HG03571 (cell line): ENCODE data around the gene CDK11B.

Experiments
- ATAC-seq: cut with Tn5 transposase; IDR thresholded peaks from one replicate; pipeline ENCODE4 v1.9.1; 2021; ENCODE audit not compliant: unreplicated experiment

CDK11B gene

DNA sequence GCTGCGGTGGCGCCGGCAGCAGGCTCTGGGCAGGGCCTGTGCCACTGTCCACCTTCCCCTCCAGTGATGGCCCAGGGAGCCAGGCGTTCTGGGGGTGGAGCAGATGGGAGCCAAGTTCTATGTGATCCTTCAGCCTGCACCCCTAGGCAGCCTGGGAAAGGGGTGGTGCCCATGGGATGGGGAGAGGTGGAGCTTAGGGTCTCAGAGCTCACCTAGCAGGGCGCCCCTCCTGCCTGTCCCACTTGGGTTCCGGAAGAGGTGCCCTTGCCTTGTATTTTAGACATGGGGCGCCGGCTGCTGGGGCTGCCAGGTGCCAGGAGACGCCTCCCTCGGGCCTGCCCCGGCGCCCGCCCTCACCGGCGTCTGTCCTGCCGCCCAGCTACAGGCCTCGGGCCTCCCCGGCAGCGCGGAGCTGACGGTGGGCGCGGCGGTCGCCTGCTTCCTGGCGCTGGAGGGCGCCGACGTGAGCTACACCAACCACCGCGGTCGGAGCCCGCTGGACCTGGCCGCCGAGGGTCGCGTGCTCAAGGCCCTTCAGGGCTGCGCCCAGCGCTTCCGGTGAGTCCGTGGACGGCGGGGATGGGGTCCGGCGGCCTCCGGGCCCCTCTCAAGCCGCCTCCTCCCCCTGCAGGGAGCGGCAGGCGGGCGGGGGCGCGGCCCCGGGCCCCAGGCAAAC is 29.9 kb downstream of the CDK11B start:
- ATAC-seq: no peak

DNA sequence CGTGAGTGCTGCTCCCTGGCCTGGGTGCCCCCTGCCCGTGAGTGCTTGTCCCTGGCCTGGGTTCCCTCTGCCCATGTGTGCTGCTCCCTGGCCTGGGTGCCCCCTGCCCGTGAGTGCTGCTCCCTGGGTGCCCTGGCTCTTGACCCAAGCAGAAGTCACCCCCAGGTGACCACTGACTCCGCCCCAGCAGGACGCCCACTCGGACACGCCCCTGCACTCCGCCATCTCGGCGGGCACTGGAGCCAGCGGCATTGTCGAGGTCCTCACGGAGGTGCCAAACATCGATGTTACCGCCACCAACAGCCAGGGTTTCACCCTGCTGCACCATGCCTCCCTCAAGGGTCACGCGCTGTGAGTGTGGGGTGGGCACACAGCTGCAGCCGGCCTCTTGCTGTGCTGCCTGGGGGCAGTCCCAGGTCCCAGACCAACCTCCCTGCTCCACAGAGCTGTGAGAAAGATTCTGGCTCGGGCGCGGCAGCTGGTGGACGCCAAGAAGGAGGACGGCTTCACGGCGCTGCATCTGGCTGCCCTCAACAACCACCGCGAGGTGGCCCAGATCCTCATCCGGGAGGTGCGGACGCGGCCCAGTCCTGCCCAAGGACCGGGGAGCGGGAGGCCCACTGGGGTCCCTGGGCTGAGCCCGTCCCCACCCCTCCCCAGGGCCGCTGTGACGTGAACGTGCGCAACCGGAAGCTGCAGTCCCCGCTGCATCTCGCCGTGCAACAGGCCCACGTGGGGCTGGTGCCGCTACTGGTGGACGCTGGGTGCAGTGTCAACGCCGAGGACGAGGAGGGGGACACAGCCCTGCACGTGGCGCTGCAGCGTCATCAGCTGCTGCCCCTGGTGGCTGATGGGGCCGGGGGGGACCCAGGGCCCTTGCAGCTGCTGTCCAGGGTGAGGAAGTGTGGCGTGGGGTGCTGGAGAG is 30.7 kb downstream of the CDK11B start:
- no peak for ATAC-seq

DNA sequence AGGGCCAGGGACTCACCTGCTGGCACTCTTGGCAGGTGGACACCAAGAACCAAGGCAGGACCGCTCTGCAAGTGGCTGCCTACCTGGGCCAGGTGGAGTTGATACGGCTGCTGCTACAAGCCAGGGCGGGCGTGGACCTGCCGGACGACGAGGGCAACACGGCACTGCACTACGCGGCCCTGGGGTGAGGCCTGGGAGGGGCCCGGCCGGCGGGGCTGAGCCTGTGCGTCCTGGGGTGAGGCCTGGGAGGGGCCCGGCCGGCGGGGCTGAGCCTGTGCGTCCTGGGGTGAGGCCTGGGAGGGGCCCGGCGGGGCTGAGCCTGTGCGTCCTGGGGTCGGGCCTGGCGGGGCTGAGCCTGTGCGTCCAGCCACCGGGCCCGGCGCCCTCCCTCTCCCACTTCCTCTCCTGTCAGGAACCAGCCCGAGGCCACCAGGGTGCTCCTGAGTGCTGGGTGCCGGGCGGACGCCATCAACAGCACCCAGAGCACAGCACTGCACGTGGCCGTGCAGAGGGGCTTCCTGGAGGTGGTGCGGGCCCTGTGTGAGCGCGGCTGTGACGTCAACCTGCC is 31.5 kb downstream of the CDK11B start:
- ATAC-seq: no peak

DNA sequence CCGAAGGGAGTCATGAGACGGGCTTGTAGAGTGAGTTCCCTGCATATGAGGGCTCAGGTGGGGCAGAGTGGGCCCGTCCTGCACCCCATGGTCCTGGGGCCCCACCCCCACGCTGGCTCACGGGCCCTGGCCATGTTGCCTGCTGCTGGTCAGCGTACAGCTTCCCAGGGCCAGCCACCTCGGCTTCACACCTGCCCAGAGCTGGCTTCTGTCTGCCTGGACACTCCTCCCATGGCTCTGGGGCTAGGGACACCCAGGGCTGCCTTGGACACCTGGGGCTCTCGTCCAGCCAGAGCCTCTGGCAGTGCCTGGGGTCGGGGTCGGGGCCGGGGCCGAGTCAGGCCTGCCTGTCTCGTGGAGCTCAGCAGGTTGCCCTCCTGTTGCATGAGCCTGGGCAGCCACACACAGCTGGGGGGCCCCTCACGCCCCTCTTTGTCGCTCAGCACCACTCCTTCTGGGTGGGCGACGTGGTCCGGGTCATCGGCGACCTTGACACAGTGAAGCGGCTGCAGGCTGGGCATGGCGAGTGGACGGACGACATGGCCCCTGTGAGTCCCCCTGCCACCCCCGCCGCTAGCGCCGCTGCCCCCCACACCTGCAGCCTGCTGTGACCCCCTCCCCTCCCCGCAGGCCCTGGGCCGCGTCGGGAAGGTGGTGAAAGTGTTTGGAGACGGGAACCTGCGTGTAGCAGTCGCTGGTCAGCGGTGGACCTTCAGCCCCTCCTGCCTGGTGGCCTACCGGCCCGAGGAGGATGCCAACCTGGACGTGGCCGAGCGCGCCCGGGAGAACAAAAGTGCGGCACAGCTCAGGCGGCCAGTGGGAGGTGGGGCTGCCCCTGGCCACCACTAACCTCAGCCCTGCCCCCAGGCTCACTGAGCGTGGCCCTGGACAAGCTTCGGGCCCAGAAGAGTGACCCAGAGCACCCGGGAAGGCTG is 32.3 kb downstream of the CDK11B start:
- ATAC-seq: no peak

DNA sequence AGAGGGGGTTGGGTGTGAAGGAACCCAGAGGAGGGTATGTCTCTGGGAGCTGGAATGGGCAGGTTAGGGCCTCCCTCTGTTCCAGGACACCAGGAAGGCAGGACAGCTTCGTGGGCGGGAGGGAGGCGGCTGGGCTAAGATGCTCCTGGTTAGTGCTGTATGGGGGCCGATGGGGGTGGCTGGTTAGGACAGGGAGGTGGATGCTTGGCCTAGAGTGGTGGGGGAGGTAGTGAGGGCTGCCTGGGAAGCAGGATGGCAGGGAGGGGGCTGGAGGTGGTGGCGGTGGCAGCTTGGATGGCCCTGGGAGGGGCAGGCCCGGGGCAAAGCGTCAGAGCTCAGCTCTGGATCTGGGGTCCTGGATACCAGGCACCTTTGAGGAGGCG is 33.0 kb downstream of the CDK11B start:
- no peak for ATAC-seq

DNA sequence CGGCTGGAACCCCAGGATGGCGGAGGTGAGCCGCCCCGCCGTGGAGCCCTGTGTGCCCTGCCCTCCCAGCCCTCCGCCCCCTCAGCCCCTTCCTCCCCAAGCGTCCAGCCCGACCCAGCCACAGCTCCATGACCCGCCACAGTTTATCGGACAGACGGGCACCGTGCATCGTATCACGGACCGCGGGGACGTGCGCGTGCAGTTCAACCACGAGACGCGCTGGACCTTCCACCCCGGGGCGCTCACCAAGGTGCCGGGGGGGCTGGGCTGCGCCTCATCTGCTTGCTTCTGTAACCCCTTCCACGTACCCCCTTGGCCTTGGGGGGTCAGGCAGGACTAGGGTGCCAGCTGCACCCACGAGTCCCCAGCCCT is 33.4 kb downstream of the CDK11B start:
- ATAC-seq: no peak

DNA sequence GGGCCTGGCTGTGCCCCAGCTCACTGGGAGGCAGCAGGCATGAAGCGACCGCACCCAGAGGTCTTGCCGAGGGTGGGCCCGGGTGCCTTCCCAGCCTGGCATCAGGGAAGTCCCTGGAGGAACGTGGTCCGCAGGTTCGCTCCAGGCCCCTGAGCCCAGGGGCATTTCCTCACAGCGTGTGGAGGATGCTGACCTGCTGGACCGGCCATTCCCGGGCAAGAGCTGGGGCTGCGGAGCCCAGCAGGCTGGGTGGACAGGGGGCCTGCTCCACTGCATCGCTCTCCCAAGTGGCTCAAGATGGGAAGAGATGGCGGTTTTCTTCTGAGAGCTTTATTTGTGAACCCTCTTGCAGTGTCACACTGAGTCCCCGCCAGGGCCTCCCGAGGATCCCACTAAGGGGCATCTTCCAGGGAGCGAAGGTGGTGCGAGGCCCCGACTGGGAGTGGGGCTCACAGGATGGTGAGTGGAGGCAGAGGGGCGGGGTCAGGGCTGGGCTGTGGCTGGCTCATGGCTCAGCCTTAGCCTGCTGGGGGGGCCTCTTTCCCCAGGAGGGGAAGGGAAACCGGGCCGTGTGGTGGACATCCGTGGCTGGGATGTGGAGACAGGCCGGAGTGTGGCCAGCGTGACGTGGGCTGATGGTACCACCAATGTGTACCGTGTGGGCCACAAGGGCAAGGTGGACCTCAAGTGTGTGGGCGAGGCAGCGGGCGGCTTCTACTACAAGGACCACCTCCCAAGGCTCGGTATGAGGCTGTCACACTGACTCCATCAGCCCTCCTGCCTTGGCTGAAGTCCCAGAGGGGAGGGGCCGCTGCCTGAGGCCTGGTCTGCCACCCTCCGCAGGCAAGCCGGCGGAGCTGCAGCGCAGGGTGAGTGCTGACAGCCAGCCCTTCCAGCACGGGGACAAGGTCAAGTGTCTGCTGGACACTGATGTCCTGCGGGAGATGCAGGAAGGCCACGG is 34.1 kb downstream of the CDK11B start:
- no peak for ATAC-seq

DNA sequence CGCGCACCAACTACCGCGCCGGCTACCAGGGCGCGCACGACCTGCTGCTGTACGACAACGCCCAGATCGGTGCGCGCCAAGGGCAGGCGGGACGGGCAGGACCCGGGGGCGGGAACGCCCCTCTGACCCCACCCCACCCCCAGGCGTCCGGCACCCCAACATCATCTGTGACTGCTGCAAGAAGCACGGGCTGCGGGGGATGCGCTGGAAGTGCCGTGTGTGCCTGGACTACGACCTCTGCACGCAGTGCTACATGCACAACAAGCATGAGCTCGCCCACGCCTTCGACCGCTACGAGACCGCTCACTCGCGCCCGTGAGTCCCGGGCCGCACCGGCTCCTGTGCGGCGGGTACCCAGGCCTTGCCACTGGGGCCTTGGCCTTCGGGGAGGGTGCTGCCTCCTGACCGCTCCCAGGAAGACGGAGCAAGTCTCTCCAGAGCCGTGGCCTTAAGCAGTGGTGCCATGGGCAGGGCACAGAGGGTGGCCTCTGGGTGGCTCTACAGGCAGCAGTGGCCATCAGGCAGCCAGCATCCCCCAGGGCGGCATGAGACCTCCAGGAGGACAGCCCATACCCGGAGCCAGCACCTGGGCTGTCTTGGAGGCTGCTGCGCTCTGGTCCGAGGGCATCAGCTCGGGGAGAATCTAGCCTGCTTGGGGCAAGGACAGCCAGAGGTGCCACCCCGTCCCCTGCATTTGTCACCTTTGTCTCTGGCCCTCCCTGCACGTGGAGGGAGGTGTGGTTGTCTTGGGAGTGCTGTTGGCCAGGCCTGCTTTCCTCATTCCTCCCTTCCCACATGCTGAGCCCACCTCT is 35.0 kb downstream of the CDK11B start:
- no peak for ATAC-seq

DNA sequence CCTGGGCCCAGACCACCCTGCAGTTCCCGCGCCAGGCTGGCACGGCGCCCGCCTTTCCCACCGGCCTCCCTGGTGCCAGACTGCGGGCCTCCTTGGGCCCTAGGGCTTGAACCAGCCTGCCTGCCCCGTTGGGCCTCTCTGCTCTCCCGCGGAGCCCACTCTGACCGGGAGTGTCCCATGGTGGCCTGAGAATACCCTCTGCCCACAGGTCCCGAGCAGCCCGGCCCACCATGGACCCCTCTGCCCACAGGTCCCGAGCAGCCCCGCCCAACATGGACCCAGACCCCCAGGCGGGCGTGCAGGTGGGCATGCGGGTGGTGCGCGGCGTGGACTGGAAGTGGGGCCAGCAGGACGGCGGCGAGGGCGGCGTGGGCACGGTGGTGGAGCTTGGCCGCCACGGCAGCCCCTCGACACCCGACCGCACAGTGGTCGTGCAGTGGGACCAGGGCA is 35.6 kb downstream of the CDK11B start:
- no peak for ATAC-seq

DNA sequence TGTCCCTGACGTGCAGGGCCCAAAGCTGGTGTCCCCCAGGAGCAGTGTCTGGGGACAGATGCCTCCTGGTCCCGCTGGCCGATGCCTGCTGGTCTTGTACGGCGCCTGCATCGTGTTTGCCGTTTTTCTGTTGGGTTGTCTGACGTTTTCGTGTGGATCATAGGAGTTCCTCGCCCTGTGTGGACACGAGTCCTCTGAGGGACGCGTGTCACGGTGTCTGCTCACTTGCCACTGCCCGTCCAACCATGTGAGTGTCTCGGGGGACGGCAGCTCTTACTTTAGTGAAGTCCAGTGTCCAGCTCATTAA is 36.1 kb downstream of the CDK11B start:
- no peak for ATAC-seq

DNA sequence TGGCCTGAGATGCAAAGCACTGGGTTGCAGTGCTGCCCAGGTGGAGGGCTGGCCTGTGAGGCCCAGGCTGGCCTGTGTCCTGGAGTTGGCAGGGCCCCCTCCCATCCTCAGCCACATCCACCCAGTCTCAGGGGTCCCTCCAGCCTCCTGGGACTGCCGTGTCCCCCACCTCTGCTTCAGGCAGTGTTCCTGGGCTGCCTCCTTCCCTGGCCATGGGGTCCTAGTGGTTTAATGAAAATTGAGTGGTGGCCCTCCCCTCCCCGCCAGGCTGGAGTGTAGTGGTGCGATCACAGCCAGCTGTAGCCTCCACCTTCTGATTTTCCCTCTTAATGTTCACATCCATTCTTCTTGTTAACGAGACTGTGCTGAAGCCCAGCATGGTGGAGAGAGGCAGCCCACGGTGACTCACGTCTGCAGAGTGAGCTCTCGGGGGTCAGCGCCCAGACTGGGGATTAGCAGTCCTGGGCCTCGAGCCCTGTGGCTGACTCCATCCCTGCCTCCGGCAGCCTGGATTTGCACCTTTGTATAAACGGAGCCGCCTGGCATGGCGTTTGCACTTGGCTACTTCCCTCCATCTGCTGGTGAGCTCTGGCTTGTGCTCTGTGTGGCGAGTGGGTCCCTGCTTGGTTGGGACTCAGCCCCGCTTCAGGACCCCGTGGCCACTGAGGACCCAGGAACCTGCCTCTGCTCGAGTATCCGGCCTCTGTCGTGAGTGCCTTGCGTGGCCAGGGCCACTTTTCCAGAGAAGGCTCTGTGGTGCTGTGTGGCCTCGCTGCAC is 36.6 kb downstream of the CDK11B start:
- ATAC-seq: no peak

DNA sequence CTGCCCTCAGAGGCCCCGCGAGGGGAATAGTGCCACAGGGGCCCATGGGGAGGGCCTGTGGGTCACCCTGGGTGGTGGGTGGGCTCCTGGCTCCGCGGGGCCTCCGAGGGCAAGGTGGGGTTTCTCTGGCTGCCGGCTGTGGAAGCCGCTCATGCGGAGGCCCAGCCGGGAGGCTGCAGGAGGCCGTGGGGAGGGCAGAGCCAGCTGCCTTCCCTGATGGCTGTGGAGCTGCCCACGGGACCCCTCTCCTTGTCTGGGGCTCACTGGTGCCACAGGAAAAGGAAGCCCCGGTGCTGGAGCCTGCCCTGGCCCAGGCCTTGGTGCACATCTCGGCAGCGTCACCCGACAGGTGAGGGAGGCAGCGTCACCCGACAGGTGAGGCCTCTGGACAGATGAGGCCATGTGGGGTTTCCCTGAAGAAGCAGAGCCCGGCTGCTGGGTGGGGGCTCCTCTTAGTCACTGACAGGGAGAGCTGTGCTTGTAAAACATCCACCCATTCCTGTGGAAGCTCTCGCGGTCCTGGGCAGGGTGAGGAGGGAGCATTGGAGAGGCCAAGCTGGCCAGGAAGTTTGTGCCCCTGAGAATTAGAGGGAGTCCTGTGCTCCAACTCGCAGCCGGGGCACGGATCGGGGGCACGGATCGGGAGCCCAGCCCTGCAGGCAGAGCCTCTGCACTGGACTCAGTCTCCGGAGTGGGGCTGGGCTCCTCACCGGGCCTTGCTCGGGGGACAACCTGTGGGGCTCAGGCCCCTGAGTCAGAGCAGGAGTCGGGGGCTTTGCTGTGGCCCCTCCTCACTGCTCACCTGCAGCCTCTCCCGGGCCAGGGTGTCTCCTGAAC is 37.4 kb downstream of the CDK11B start:
- no peak for ATAC-seq

DNA sequence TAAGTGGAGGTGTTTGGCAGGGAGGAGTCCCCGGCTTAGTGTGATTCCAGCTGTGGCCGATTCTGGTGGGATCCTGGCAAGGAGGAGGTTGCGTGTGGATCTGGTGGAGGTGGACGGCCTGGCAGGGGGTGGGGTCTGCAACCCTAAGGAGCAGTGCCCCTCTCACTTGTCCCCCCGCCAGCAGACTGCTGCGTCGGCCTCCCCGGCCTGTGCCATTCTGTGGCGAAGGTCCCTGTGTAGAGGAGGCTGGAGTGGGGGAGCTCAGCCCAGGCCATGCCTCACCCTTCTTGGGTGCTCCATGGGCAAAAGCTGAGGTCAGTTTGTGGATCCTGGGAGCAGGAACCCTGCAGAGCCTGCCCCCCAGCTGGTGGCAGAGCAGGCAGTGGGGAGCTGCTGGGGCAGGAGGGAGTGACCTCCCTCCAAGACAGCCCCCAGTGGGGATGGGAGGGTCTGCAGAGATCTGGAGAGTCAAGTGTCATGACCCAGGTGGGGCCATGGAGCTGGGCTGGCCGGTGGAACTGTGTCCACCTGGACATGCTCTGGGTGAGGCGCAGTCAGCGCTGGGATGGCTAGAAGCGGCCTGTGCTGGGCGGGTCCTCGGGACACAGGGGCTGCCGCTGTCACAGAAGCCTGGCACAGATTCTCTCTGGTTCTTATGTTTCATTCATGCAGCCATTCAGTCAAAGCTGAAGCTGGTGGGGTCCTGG is 38.2 kb downstream of the CDK11B start:
- ATAC-seq: no peak

DNA sequence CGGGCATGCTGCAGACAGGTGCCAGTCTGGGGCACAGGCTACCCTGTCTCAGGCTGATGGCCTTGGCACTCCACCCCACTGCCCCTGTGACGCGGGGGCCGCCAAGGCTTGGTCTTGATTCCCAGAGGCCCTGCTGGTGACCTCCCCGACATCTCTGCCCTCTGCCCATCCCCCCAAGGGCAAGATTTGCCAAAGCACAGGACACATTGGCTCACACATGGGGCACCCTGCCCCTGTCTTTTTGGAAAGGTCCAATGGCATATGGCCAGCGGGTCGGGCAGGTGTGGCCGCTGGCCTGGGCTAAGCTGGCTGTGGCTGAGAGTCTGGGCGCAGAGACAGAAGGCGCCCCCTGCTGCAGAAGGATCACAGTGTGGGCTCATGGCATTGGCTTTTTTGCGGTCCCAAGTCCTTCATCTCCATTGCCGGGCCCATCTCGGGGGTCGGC is 38.9 kb downstream of the CDK11B start:
- no peak for ATAC-seq

DNA sequence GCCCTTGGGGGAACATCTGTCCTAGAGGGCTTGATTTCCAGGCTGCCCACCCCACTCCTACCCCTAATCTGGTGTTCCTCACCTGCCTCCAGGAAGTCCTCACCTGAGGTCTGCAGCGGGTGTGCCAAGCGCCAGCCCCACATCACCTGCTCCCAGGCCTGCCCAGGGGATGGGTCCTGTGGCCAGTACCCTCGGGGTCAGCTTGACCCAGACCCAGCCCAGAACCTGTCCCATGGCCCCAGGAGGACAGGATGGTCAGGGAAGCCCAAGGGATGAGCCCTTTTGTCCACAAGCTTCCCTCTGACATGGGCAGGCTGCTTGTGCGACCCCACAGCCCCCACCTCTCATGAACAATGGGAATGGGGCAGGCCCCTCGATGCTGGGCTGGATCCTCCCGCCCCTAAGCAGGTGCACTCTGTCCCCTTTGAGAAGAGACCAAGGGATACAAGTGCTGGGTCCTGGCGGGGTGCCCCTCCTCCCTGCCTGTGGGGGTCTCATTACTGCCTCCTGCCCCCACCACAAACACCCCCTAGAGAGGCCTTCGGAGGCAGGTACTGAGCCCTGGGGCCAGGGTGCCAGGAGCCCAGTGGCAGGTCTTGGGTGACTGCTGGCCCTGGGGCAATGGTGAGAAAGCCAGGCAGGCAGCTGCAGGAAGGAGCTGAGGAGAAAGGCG is 40.3 kb downstream of the CDK11B start:
- ATAC-seq: no peak

DNA sequence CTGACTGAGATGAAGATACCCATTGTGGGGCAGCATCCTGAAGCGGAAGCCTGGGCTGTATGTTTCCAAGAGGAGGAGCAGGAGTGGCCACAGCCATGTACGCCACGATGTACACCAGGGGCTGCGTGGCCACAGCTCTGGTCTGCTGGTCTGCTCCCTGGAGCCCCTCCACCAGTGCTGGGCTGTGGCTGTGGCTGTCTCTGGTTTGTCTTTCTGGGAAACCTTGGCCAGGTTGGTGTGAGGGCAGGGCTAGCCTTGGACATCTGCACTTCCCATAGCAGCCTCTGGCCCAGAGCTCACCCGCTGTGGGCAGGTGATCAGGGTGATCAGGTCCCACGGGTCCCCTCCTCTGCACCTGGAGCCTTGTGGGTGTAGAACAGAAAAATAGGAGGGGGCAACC is 40.9 kb downstream of the CDK11B start:
- no peak for ATAC-seq
